WTC11 (cell line): ENCODE results near the gene VPS52.

Experiments
- CTCF ChIP-seq: fragments of 200-600 bp; IDR thresholded peaks from 2 replicates; pipeline ENCODE4 v1.8.0; 2022; ENCODE audit warnings: antibody characterized with exemption
- E2F1 ChIP-seq: sonication (generic); formaldehyde crosslinking; IDR thresholded peaks from 2 replicates; pipeline ENCODE4 v1.8.0; 2022; ENCODE audit warnings: mild to moderate bottlenecking, missing genetic modification reagents
- ETV6 ChIP-seq: sonication (generic); formaldehyde crosslinking; IDR thresholded peaks from 2 replicates; pipeline ENCODE4 v1.8.1; 2022; ENCODE audit warnings: mild to moderate bottlenecking, missing genetic modification reagents
- MAX ChIP-seq: sonication (generic); formaldehyde crosslinking; IDR thresholded peaks from 2 replicates; pipeline ENCODE4 v1.8.0; 2022; ENCODE audit warnings: mild to moderate bottlenecking, missing genetic modification reagents
- NFYB ChIP-seq: sonication (generic); formaldehyde crosslinking; conservative IDR thresholded peaks from 2 replicates; pipeline ENCODE4 v1.8.0; 2022; ENCODE audit warnings: low read depth, missing genetic modification reagents
- SP1 ChIP-seq: sonication (generic); formaldehyde crosslinking; conservative IDR thresholded peaks from 2 replicates; pipeline ENCODE4 v1.8.1; 2022; ENCODE audit warnings: missing genetic modification reagents
- STAT6 ChIP-seq: sonication (generic); formaldehyde crosslinking; conservative IDR thresholded peaks from 2 replicates; pipeline ENCODE4 v1.8.1; 2023; ENCODE audit warnings: mild to moderate bottlenecking, low read depth, missing genetic modification reagents, moderate library complexity
- TCF7 ChIP-seq: sonication (generic); formaldehyde crosslinking; IDR thresholded peaks from 2 replicates; pipeline ENCODE4 v1.8.0; 2022; ENCODE audit warnings: mild to moderate bottlenecking, low read depth, missing genetic modification reagents, moderate library complexity
- TEAD4 ChIP-seq: sonication (generic); formaldehyde crosslinking; IDR thresholded peaks from 2 replicates; pipeline ENCODE4 v1.8.0; 2022; ENCODE audit warnings: mild to moderate bottlenecking, missing genetic modification reagents
- ZBTB21 ChIP-seq: sonication (generic); formaldehyde crosslinking; IDR thresholded peaks from 2 replicates; pipeline ENCODE4 v1.8.1; 2023; ENCODE audit warnings: mild to moderate bottlenecking, missing genetic modification reagents, borderline replicate concordance
- ZNF232 ChIP-seq: sonication (generic); formaldehyde crosslinking; IDR thresholded peaks from 2 replicates; pipeline ENCODE4 v1.8.0; 2022; ENCODE audit warnings: mild to moderate bottlenecking, missing genetic modification reagents
- ZNF281 ChIP-seq: sonication (generic); formaldehyde crosslinking; IDR thresholded peaks from 2 replicates; pipeline ENCODE4 v1.8.0; 2023; ENCODE audit warnings: mild to moderate bottlenecking, missing genetic modification reagents
- ZNF512 ChIP-seq: sonication (generic); formaldehyde crosslinking; IDR thresholded peaks from 2 replicates; pipeline ENCODE4 v1.8.1; 2022; ENCODE audit warnings: missing genetic modification reagents, borderline replicate concordance

GRCh38 chr6:33252759-33253158 lies 18.9 kb downstream of the VPS52 start:
- TF ChIP-seq SP1 (CRISPR knock-in tag) = no peak
- TF ChIP-seq E2F1 (CRISPR knock-in tag) = no peak
- TF ChIP-seq ZNF512 (CRISPR knock-in tag) = no peak
- no peak for TF ChIP-seq TCF7
- no peak for TF ChIP-seq CTCF
- no peak for TF ChIP-seq ZNF281 (CRISPR knock-in tag)
- no peak for TF ChIP-seq ZBTB21
- no peak for TF ChIP-seq NFYB (CRISPR knock-in tag)
- no peak for TF ChIP-seq ZNF232 (CRISPR knock-in tag)
- no peak for TF ChIP-seq MAX (CRISPR knock-in tag)
- no peak for TF ChIP-seq TEAD4 (CRISPR knock-in tag)
- TF ChIP-seq STAT6 (CRISPR knock-in tag) = no peak
- no peak for TF ChIP-seq ETV6
